Body of pancreas (tissue), 4 donors: Measurements from ENCODE around the gene PTPRT.

Source experiments
- CTCF ChIP-seq, 7 experiments: fragments of 450-650 bp in 4 of 7; fragments of 200-600 bp in 3 of 7; sonication (generic) in 3 of 7; IDR thresholded peaks; one replicate each; pipeline ENCODE4 v1.5.1; 2016 to 2019; ENCODE audit warnings: antibody characterized with exemption in 7 of 7
- POLR2A ChIP-seq, 3 donors: fragments of 450-650 bp; IDR thresholded peaks; one replicate each; pipeline ENCODE4 v1.6.1; 2016; ENCODE audit warnings: antibody characterized with exemption in 3 of 3, mild to moderate bottlenecking in 2 of 3

GRCh38 chr20:43176726-43177125 is 13.0 kb downstream of the PTPRT start:
- no peak for TF ChIP-seq POLR2A (IDR thresholded peaks at IDR 0.05)
- TF ChIP-seq CTCF (IDR thresholded peaks at IDR 0.05) = no peak
